Hepatocyte (in vitro differentiated cells): ENCODE data around the gene ALPI.

Experiments used
- EZH2 ChIP-seq: fragments of 200-600 bp; sonication (generic); IDR thresholded peaks from 2 replicates; pipeline ENCODE4 v1.6.1; 2016; ENCODE audit warnings: antibody characterized with exemption, mild to moderate bottlenecking, borderline replicate concordance
- EZH2phosphoT487 ChIP-seq: fragments of 200-600 bp; sonication (generic); IDR thresholded peaks from one replicate; pipeline ENCODE4 v1.6.1; 2018; ENCODE audit warnings: antibody characterized with exemption, mild to moderate bottlenecking, low read depth, moderate library complexity; ENCODE audit not compliant: unreplicated experiment, severe bottlenecking
- TF ChIP-seq, protein P1 (sequence below): fragments of 200-600 bp; sonication (generic); IDR thresholded peaks from 2 replicates; pipeline ENCODE4 v1.5.1; 2016; ENCODE audit warnings: antibody characterized with exemption, mild to moderate bottlenecking; ENCODE audit not compliant: poor library complexity

DNA sequence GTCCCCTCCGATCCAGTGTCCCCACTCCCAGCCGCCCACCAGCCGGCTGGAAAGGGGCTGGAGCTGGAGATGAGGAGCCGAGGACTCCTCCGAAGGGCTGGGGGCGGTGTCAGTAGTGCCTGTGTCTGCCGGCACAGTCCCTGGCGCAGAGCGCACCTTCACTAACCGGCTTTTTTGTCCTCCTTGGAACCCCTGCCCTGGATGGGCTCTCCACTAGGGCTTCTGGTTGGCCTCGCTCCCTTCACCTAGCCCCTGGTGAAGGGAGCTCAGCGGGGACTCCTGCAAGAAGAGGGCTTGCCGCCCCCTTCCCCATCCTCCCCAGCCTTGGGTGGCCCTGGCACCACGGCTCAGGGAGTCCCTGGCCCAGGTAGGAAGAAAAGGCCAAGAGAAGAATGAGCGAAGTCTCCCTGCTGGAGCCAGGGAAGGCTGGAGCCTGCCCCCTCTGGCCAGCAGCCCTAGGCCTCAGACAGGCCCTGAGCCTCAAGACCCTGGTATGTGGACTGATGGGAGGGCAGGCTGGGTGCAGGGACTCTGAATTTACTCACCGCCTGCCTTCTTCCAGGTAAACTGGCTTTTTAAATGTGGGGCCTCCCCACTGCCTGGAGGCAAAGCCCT lies 32.3 kb downstream of the ALPI start:
- TF ChIP-seq, protein P1, sequence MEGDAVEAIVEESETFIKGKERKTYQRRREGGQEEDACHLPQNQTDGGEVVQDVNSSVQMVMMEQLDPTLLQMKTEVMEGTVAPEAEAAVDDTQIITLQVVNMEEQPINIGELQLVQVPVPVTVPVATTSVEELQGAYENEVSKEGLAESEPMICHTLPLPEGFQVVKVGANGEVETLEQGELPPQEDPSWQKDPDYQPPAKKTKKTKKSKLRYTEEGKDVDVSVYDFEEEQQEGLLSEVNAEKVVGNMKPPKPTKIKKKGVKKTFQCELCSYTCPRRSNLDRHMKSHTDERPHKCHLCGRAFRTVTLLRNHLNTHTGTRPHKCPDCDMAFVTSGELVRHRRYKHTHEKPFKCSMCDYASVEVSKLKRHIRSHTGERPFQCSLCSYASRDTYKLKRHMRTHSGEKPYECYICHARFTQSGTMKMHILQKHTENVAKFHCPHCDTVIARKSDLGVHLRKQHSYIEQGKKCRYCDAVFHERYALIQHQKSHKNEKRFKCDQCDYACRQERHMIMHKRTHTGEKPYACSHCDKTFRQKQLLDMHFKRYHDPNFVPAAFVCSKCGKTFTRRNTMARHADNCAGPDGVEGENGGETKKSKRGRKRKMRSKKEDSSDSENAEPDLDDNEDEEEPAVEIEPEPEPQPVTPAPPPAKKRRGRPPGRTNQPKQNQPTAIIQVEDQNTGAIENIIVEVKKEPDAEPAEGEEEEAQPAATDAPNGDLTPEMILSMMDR = no peak
- TF ChIP-seq EZH2 (peak; percentile 53), EZH2phosphoT487 (no peak)
